Spleen (tissue), 7 donors: ENCODE results near the gene TMEM14A.

Source experiments
- CTCF ChIP-seq, 11 experiments: fragments of 200-600 bp in 7 of 11; fragments of 450-650 bp in 4 of 11; sonication (generic) in 4 of 11; IDR thresholded peaks in 8 of 11; conservative IDR thresholded peaks in 3 of 11; 1 replicate in 7 of 11; 2 replicates in 4 of 11; pipeline versions ENCODE4 v1.4.0 to v1.8.0; 2016 to 2021; ENCODE audit warnings: antibody characterized with exemption in 11 of 11, inconsistent platforms in 4 of 11, mild to moderate bottlenecking in 1 of 11
- POLR2A ChIP-seq, 3 donors: fragments of 450-650 bp; IDR thresholded peaks; one replicate each; pipeline ENCODE4 v1.5.1; 2017; ENCODE audit warnings: antibody characterized with exemption in 3 of 3, mild to moderate bottlenecking in 1 of 3
- donor health status: DM: no; HTN: no; CAD: no; lungs with moderate emphysema.
- donor health status: DM: no; HTN: no; CAD: no.
- donor health status: DM: no; HTN: no; CAD: no.

GRCh38 chr6:52691718-52692117 lies 20.8 kb downstream of the TMEM14A start:
- TF ChIP-seq POLR2A (IDR thresholded peaks at IDR 0.05) (no peak), CTCF (IDR thresholded peaks at IDR 0.05 in 8 of 11, conservative IDR thresholded peaks at IDR 0.05 in 3 of 11) (no peak)
